Mesenchymal stem cell (in vitro differentiated cells and primary cell): Measurements from ENCODE around the gene NARF.

Source experiments
- DNase-seq: peaks from one replicate; pipeline ENCODE4 v3.0.0-alpha.2; 2013
- H2AFZ ChIP-seq: one replicate; pipeline ENCODE4 v1.6.1; 2013; ENCODE audit warnings: low read depth, mild to moderate bottlenecking, control low read depth, inconsistent platforms, low read length, moderate library complexity
- H2AK5ac ChIP-seq: 2 replicates; pipeline ENCODE4 v1.6.1; 2013; ENCODE audit warnings: low read length, moderate library complexity, mild to moderate bottlenecking, inconsistent platforms; ENCODE audit not compliant: severe bottlenecking
- H2BK120ac ChIP-seq: one replicate; pipeline ENCODE4 v1.6.1; 2013; ENCODE audit warnings: low read depth, mild to moderate bottlenecking, inconsistent platforms, low read length, moderate library complexity
- H2BK12ac ChIP-seq, 2 experiments: one replicate each; pipeline ENCODE4 v1.6.1; 2013; ENCODE audit warnings: inconsistent platforms in 2 of 2, low read length in 2 of 2, mild to moderate bottlenecking in 2 of 2, moderate library complexity in 2 of 2, control low read depth in 1 of 2
- H2BK15ac ChIP-seq: one replicate; pipeline ENCODE4 v1.6.1; 2013; ENCODE audit warnings: mild to moderate bottlenecking, low read depth, inconsistent platforms; ENCODE audit not compliant: poor library complexity, severe bottlenecking
- H2BK5ac ChIP-seq: 2 replicates; pipeline ENCODE4 v1.6.1; 2013; ENCODE audit warnings: low read depth, mild to moderate bottlenecking, low read length, control low read depth, inconsistent platforms; ENCODE audit not compliant: poor library complexity, severe bottlenecking
- H3K14ac ChIP-seq, 2 experiments: one replicate each; pipeline ENCODE4 v1.6.1; 2013; ENCODE audit warnings: inconsistent platforms in 2 of 2, low read length in 2 of 2, control low read depth in 1 of 2, mild to moderate bottlenecking in 1 of 2, moderate library complexity in 1 of 2
- H3K18ac ChIP-seq, 2 experiments: one replicate each; pipeline ENCODE4 v1.6.1; 2013; ENCODE audit warnings: inconsistent platforms in 2 of 2, low read length in 2 of 2, control low read depth in 1 of 2, low read depth in 1 of 2, mild to moderate bottlenecking in 1 of 2
- H3K23ac ChIP-seq, 2 experiments: one replicate each; pipeline ENCODE4 v1.6.1; 2013; ENCODE audit warnings: inconsistent platforms in 2 of 2, low read length in 2 of 2, mild to moderate bottlenecking in 2 of 2, moderate library complexity in 2 of 2, control low read depth in 1 of 2
- H3K27ac ChIP-seq: 2 replicates; pipeline ENCODE4 v1.5.1; 2013; ENCODE audit warnings: mild to moderate bottlenecking, moderate library complexity, low read length, control low read depth, inconsistent platforms; ENCODE audit not compliant: poor library complexity, severe bottlenecking
- H3K27me3 ChIP-seq, 2 experiments: 2 replicates each; pipeline versions ENCODE4 v1.6.1 to v1.7.0; 2013; ENCODE audit warnings: low read length in 2 of 2, mild to moderate bottlenecking in 2 of 2, moderate library complexity in 2 of 2, control low read depth in 1 of 2, inconsistent platforms in 1 of 2; ENCODE audit not compliant: control insufficient read depth in 1 of 2, insufficient read depth in 1 of 2
- H3K36me3 ChIP-seq, 2 experiments: 2 replicates each; pipeline versions ENCODE4 v1.6.1 to v1.7.0; 2013; ENCODE audit warnings: low read length in 2 of 2, control low read depth in 1 of 2, inconsistent platforms in 1 of 2, low read depth in 1 of 2, mild to moderate bottlenecking in 1 of 2; ENCODE audit not compliant: insufficient read depth in 2 of 2, control insufficient read depth in 1 of 2
- H3K4ac ChIP-seq, 2 experiments: one replicate each; pipeline ENCODE4 v1.6.1; 2013; ENCODE audit warnings: inconsistent platforms in 2 of 2, low read length in 2 of 2, mild to moderate bottlenecking in 2 of 2, moderate library complexity in 2 of 2, control low read depth in 1 of 2, low read depth in 1 of 2
- H3K4me1 ChIP-seq: 2 replicates; pipeline ENCODE4 v1.6.1; 2013; ENCODE audit warnings: low read depth, low read length, control low read depth; ENCODE audit not compliant: control insufficient read depth, insufficient read depth
- H3K4me2 ChIP-seq: 2 replicates; pipeline ENCODE4 v1.6.1; 2013; ENCODE audit warnings: low read length, mild to moderate bottlenecking, inconsistent platforms; ENCODE audit not compliant: poor library complexity, severe bottlenecking
- H3K4me3 ChIP-seq, 2 experiments: 2 replicates each; pipeline versions ENCODE4 v1.5.1 to v1.7.0; 2013; ENCODE audit warnings: low read length in 2 of 2, mild to moderate bottlenecking in 2 of 2, control low read depth in 1 of 2, low read depth in 1 of 2; ENCODE audit not compliant: insufficient read depth in 1 of 2
- H3K79me1 ChIP-seq: replicated peaks from 2 replicates; pipeline ENCODE4 v1.6.1; 2013; ENCODE audit warnings: mild to moderate bottlenecking, control low read depth, low read length, inconsistent platforms; ENCODE audit not compliant: poor library complexity, severe bottlenecking
- H3K9ac ChIP-seq: 2 replicates; pipeline ENCODE4 v1.7.0; 2013; ENCODE audit warnings: mild to moderate bottlenecking, low read length, moderate library complexity
- H3K9me3 ChIP-seq: 2 replicates; pipeline ENCODE4 v1.7.0; 2013; ENCODE audit warnings: mild to moderate bottlenecking, low read length; ENCODE audit not compliant: control insufficient read depth
- H4K8ac ChIP-seq: one replicate; pipeline ENCODE4 v1.6.1; 2013; ENCODE audit warnings: inconsistent platforms, mild to moderate bottlenecking, low read length, moderate library complexity
- H4K91ac ChIP-seq: one replicate; pipeline ENCODE4 v1.6.1; 2013; ENCODE audit warnings: mild to moderate bottlenecking, low read length, inconsistent platforms
- WGBS: methylation state at CpG from one replicate; pipeline ENCODE4 v1.1.7; 2013; ENCODE audit warnings: mixed read lengths; 5-methylcytosine and 5-hydroxymethylcytosine counted together

Gene NARF

DNA sequence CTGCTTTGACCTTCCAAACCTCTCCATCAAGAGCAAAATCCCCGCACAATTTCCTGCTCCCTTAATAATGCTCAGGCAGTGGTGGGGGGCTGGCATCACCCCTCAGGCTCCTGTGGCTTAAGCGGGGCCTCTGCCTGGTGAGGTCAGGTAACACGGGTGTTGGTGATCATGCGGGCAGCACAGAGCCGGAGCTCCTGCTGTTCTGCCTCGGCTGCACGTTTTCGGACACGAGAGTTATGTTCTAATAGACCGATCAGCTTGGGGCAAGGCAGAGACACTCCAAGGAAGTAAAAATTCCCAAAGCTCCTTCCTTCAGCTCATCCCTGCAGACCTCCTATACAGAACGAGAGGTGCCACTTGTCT, 6.0 kb downstream of the NARF start:
- no peak overlapping the region for H3K9ac ChIP-seq
- H3K36me3 ChIP-seq: peaks cover 61 to 80% of the 10 kb centered on the region in 2 experiments
- H3K23ac ChIP-seq: no peak overlapping the region
- peaks cover 3% of the 10 kb centered on the region for H3K4me1 ChIP-seq
- no peaks in the 10 kb centered on the region for H3K9me3 ChIP-seq
- H3K4ac ChIP-seq: no peak overlapping the region
- H2BK120ac ChIP-seq: no peak overlapping the region
- H4K8ac ChIP-seq: no peak overlapping the region
- no peak overlapping the region for H4K91ac ChIP-seq
- no peak for DNase-seq
- no peak overlapping the region for H3K14ac ChIP-seq
- no peak overlapping the region for H2AK5ac ChIP-seq
- H2BK15ac ChIP-seq: no peak overlapping the region
- no peak overlapping the region for H3K18ac ChIP-seq
- H3K27me3 ChIP-seq: no peaks in the 10 kb centered on the region
- no peak overlapping the region for H2AFZ ChIP-seq
- H2BK12ac ChIP-seq: no peak overlapping the region
- H3K79me1 ChIP-seq: peaks cover 10% of the 10 kb centered on the region
- WGBS: 95% methylated on average over 11 of the region's 11 CpGs
- H3K4me3 ChIP-seq: no peak overlapping the region
- H2BK5ac ChIP-seq: no peak overlapping the region
- no peak overlapping the region for H3K27ac ChIP-seq
- no peak overlapping the region for H3K4me2 ChIP-seq

DNA sequence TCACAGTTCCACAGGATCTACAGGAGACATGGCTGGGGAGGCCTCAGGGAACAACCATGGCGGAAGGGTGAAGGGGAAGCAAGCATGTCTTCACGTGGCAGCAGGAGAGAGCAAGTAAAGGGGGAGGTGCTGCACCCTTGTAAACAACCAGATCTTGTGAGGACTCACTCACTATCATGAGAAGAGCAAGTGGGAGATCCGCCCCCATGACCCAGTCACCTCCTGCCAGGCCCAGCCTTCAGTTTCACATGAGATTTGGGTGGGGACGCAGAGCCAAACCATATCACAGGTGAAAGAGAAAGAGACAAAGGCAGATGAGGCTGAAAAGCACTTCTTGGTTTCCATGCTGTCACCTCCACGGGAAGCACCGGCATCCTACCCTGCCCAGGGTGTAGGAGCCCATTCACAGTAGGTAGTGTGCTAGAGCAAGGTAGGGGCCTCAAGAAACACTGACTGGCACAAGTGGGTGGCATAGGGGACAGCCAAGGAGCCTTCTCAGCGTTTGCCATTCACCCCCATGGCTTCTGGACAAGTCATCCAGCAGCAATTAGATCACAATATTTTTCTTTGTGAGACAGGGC, 6.6 kb downstream of the NARF start:
- Histone ChIP-seq H3K79me1 (peaks cover 10% of the 10 kb centered on the region), H2BK15ac (no peak overlapping the region), H3K27ac (no peak overlapping the region), H2AK5ac (no peak overlapping the region), H2BK120ac (no peak overlapping the region), H3K4me2 (no peak overlapping the region), H3K9ac (no peak overlapping the region), H3K4ac (no peak overlapping the region), H4K91ac (no peak overlapping the region), H3K27me3 (no peaks in the 10 kb centered on the region), H4K8ac (no peak overlapping the region), H3K23ac (no peak overlapping the region), H2BK12ac (no peak overlapping the region), H3K14ac (no peak overlapping the region), H3K4me3 (no peak overlapping the region), H3K4me1 (peaks cover 2% of the 10 kb centered on the region), H2AFZ (no peak overlapping the region), H3K9me3 (no peaks in the 10 kb centered on the region), H2BK5ac (no peak overlapping the region), H3K36me3 (peaks cover 63 to 84% of the 10 kb centered on the region in 2 experiments), H3K18ac (no peak overlapping the region)
- 97% methylated on average over 5 of the region's 7 CpGs for WGBS
- no peak for DNase-seq

DNA sequence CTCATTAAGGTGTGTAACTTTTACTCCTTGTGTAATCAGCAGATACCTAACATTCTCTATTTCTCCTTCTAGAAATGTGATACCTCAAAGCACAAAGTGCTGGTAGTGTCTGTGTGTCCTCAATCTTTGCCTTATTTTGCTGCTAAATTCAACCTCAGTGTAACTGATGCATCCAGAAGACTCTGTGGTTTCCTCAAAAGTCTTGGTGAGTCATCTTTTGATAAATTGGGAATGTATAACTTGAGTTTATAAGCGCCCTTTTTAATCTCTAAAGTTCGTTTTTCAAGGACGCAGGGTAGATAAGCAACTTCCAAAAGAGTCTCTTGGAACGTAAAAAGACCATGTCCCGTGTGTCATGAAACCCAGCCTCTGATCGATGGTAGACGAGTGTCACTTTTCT, 10.2 kb downstream of the NARF start:
- H3K4ac ChIP-seq: no peak overlapping the region
- 93% methylated on average over 7 of the region's 7 CpGs for WGBS
- no peak overlapping the region for H4K91ac ChIP-seq
- H3K23ac ChIP-seq: no peak overlapping the region
- H3K4me2 ChIP-seq: no peak overlapping the region
- no peak overlapping the region for H4K8ac ChIP-seq
- no peak overlapping the region for H3K18ac ChIP-seq
- H2BK12ac ChIP-seq: no peak overlapping the region
- H3K27me3 ChIP-seq: no peaks in the 10 kb centered on the region
- no peaks in the 10 kb centered on the region for H3K79me1 ChIP-seq
- H2BK15ac ChIP-seq: no peak overlapping the region
- H2BK5ac ChIP-seq: no peak overlapping the region
- H3K14ac ChIP-seq: no peak overlapping the region
- H3K4me1 ChIP-seq: no peaks in the 10 kb centered on the region
- peak; percentile 2 for DNase-seq
- H2BK120ac ChIP-seq: no peak overlapping the region
- no peaks in the 10 kb centered on the region for H3K9me3 ChIP-seq
- no peak overlapping the region for H3K9ac ChIP-seq
- H2AFZ ChIP-seq: no peak overlapping the region
- H2AK5ac ChIP-seq: no peak overlapping the region
- no peak overlapping the region for H3K27ac ChIP-seq
- no peak overlapping the region for H3K4me3 ChIP-seq
- peaks cover 39 to 63% of the 10 kb centered on the region in 2 experiments for H3K36me3 ChIP-seq

DNA sequence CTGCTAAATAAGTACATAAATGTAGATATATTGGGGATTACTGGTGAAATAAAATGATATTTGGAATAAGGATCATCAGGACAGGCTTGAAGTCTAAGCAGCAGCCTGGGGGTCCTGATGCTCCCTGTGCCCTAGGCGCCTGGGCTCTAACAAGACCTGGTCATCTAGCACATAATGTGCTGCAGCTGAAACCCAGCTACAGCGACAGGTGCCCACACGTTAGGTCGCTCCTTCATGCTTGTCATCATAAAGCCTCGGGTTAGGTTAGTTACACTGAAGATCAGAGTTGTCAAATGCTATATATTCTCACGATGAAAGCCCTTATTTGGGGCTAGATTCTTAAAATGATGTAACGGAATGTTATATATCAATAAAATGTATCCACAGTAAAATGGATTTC, 11.5 kb downstream of the NARF start:
- Histone ChIP-seq H2BK15ac (no peak overlapping the region), H3K27me3 (no peaks in the 10 kb centered on the region), H3K4me1 (no peaks in the 10 kb centered on the region), H3K27ac (no peak overlapping the region), H2AFZ (no peak overlapping the region), H3K79me1 (no peaks in the 10 kb centered on the region), H3K23ac (no peak overlapping the region), H3K9ac (no peak overlapping the region), H3K9me3 (no peaks in the 10 kb centered on the region), H3K18ac (no peak overlapping the region), H3K4me2 (no peak overlapping the region), H2BK120ac (no peak overlapping the region), H4K8ac (no peak overlapping the region), H2BK12ac (no peak overlapping the region), H3K14ac (no peak overlapping the region), H3K4me3 (no peak overlapping the region), H3K4ac (no peak overlapping the region), H2BK5ac (no peak overlapping the region), H3K36me3 (peaks cover 30 to 52% of the 10 kb centered on the region in 2 experiments), H4K91ac (no peak overlapping the region), H2AK5ac (no peak overlapping the region)
- WGBS: 96% methylated on average over 5 of the region's 7 CpGs
- no peak for DNase-seq
